GM21576 (cell line): ENCODE results near the gene RGS8.
A peak's percentile ranks its signal among the peaks of the same experiment; 100 is the strongest.
"Not testable (repeated sequence)": the region's sequence is repeated elsewhere in the genome, so short reads cannot be mapped to it uniquely, and the experiment has no call there.

Experiments used
- ATAC-seq: cut with Tn5 transposase; IDR thresholded peaks from one replicate; pipeline ENCODE4 v1.9.1; 2021; ENCODE audit warnings: mild to moderate bottlenecking, moderate library complexity; ENCODE audit not compliant: unreplicated experiment

The RGS8 gene

GRCh38 chr1:182702826-182703524 is 18.6 kb upstream of the RGS8 start:
- no peak for ATAC-seq

- no peak for ATAC-seq
Observed at GRCh38 chr1:182700351-182700709, 15.9 kb upstream of the RGS8 start.

- ATAC-seq = no peak
Observed at GRCh38 chr1:182699393-182700350, 15.3 kb upstream of the RGS8 start.

GRCh38 chr1:182698971-182699370 is 14.6 kb upstream of the RGS8 start:
- ATAC-seq = no peak

- ATAC-seq = not testable (repeated sequence)
Observed at GRCh38 chr1:182693139-182693538, 8.8 kb upstream of the RGS8 start.

GRCh38 chr1:182690886-182691443 is 6.6 kb upstream of the RGS8 start:
- no peak for ATAC-seq

- no peak for ATAC-seq
Observed at GRCh38 chr1:182688436-182689205, 4.2 kb upstream of the RGS8 start.

GRCh38 chr1:182687361-182687760 is 3.0 kb upstream of the RGS8 start:
- no peak for ATAC-seq

- ATAC-seq = no peak
Observed at GRCh38 chr1:182686446-182686845, 2.1 kb upstream of the RGS8 start.

GRCh38 chr1:182685215-182685614 is 828 bp upstream of the RGS8 start:
- ATAC-seq = no peak

GRCh38 chr1:182682898-182683501 is 1.4 kb downstream of the RGS8 start:
- no peak for ATAC-seq

- no peak for ATAC-seq
Observed at GRCh38 chr1:182682406-182682805, 2.0 kb downstream of the RGS8 start.

- no peak for ATAC-seq
Observed at GRCh38 chr1:182681568-182681912, 2.8 kb downstream of the RGS8 start.

GRCh38 chr1:182680901-182681567 is 3.4 kb downstream of the RGS8 start:
- ATAC-seq = no peak

GRCh38 chr1:182680408-182680807 is 4.0 kb downstream of the RGS8 start:
- no peak for ATAC-seq

- no peak for ATAC-seq
Observed at GRCh38 chr1:182679684-182680083, 4.7 kb downstream of the RGS8 start.

GRCh38 chr1:182677397-182678098 is 6.8 kb downstream of the RGS8 start:
- ATAC-seq = peak; percentile 95

- ATAC-seq = no peak
Observed at GRCh38 chr1:182676274-182676673, 8.1 kb downstream of the RGS8 start.
